Natural killer cell (primary cell): Measurements from ENCODE around the gene TGM2. TPM values are rescaled to one million over a fixed set of nuclear protein-coding genes. Genes with fewer than 3 reads are reported as not detected.

ENCODE experiments used
- ATAC-seq, 3 donors: fragments of 150-1000 bp in 2 of 3; fragments of 200-7000 bp in 1 of 3; cut with Tn5 transposase; 1 replicate in 1 of 3; 2 replicates in 2 of 3; pipeline ENCODE4 v1.10.0; 2021; ENCODE audit warnings: mild to moderate bottlenecking in 2 of 3, moderate library complexity in 2 of 3
- DNase-seq, 2 donors: peaks; one replicate each; pipeline versions ENCODE4 v3.0.0 to v3.0.0-alpha.2; 2013 to 2021; ENCODE audit warnings: mixed read lengths in 1 of 2
- H3K27ac ChIP-seq: one replicate; pipeline ENCODE4 v1.5.1; 2013; ENCODE audit warnings: mild to moderate bottlenecking, low read length
- H3K27me3 ChIP-seq: one replicate; pipeline ENCODE4 v1.6.1; 2013; ENCODE audit warnings: low read length; ENCODE audit not compliant: control insufficient read depth, insufficient read depth
- H3K36me3 ChIP-seq: one replicate; pipeline ENCODE4 v1.6.1; 2013; ENCODE audit warnings: low read length; ENCODE audit not compliant: control insufficient read depth, insufficient read depth
- H3K4me1 ChIP-seq: one replicate; pipeline ENCODE4 v1.6.1; 2013; ENCODE audit warnings: low read length; ENCODE audit not compliant: control insufficient read depth, insufficient read depth
- H3K4me3 ChIP-seq: one replicate; pipeline ENCODE4 v1.5.1; 2013; ENCODE audit warnings: low read length
- H3K9me3 ChIP-seq: one replicate; pipeline ENCODE4 v1.6.1; 2013; ENCODE audit warnings: low read length; ENCODE audit not compliant: control insufficient read depth, insufficient read depth
- H3K27ac Mint-ChIP-seq, 2 donors: one replicate each; pipeline ENCODE4 v1.8.0; 2022; ENCODE audit warnings: mild to moderate bottlenecking in 2 of 2, mixed read lengths in 2 of 2, moderate library complexity in 1 of 2
- H3K27me3 Mint-ChIP-seq, 2 donors: one replicate each; pipeline ENCODE4 v1.8.0; 2022; ENCODE audit warnings: low read depth in 2 of 2, mixed read lengths in 2 of 2
- H3K36me3 Mint-ChIP-seq: one replicate; pipeline ENCODE4 v1.8.0; 2022; ENCODE audit warnings: mixed read lengths
- H3K4me1 Mint-ChIP-seq, 2 donors: one replicate each; pipeline ENCODE4 v1.8.0; 2022; ENCODE audit warnings: mixed read lengths in 2 of 2
- H3K4me3 Mint-ChIP-seq: one replicate; pipeline ENCODE4 v1.8.0; 2022; ENCODE audit warnings: mild to moderate bottlenecking, moderate library complexity, mixed read lengths
- H3K9me3 Mint-ChIP-seq, 2 donors: one replicate each; pipeline ENCODE4 v1.8.0; 2022; ENCODE audit warnings: mixed read lengths in 2 of 2
- CTCF ChIP-seq: fragments of 200-600 bp; IDR thresholded peaks from one replicate; pipeline ENCODE4 v1.8.0; 2022; ENCODE audit warnings: antibody characterized with exemption
- WGBS: methylation state at CpG from one replicate; pipeline ENCODE4 v1.1.7; 2013; ENCODE audit warnings: missing lambda C conversion rate; ENCODE audit not compliant: insufficient coverage; 5-methylcytosine and 5-hydroxymethylcytosine counted together
- intact Hi-C: fragments of 100-400 bp; cut with micrococcal nuclease; formaldehyde crosslinking; loops from one replicate; pipeline ENCODE4 v1.14.2; 2022
- total RNA-seq, 4 donors: library from RNA; stranded (reverse); fragments of 120-200 nt in 1 of 4; gene quantifications; one replicate each; pipeline versions ENCODE4 v1.2.3 to v1.2.4, GENCODE V29; 2013 to 2022

TGM2 gene
- total RNA-seq, 3 donors from 2014 or later (not counting 1 experiment from before 2014, with no cell fraction given), result 0.33 TPM; not detected in 1

- no peak for TF ChIP-seq CTCF
- ATAC-seq (no peak), DNase-seq (no peak)
- H3K4me3 ChIP-seq, result no peak overlapping the region
- Mint-ChIP-seq H3K27ac (no peak overlapping the region), H3K9me3 (no peaks in the 10 kb centered on the region), H3K36me3 (no peaks in the 10 kb centered on the region), H3K4me3 (no peak overlapping the region), H3K27me3 (peaks cover 12 to 33% of the 10 kb centered on the region in 2 donors), H3K4me1 (no peaks in the 10 kb centered on the region)
- no peaks in the 10 kb centered on the region for H3K27me3 ChIP-seq
- no peak overlapping the region for H3K27ac ChIP-seq
- H3K36me3 ChIP-seq, result no peaks in the 10 kb centered on the region
- WGBS, result 74% methylated on average over 7 of the region's 7 CpGs
- H3K9me3 ChIP-seq, result no peaks in the 10 kb centered on the region
- intact Hi-C loops, result no loop called here
- no peaks in the 10 kb centered on the region for H3K4me1 ChIP-seq
Observed at GRCh38 chr20:38181207-38181801, 16.2 kb upstream of the TGM2 start.

- Histone ChIP-seq H3K27ac (no peak overlapping the region), H3K4me1 (no peaks in the 10 kb centered on the region), H3K4me3 (no peak overlapping the region), H3K9me3 (no peaks in the 10 kb centered on the region), H3K36me3 (no peaks in the 10 kb centered on the region), H3K27me3 (no peaks in the 10 kb centered on the region)
- ATAC-seq (no peak), DNase-seq (no peak)
- H3K36me3 Mint-ChIP-seq, result no peaks in the 10 kb centered on the region
- no peaks in the 10 kb centered on the region for H3K4me1 Mint-ChIP-seq
- no peak for TF ChIP-seq CTCF
- H3K4me3 Mint-ChIP-seq, result no peak overlapping the region
- intact Hi-C loops, result no loop called here
- H3K27ac Mint-ChIP-seq, result no peak overlapping the region
- peaks cover 12 to 29% of the 10 kb centered on the region in 2 donors for H3K27me3 Mint-ChIP-seq
- no peaks in the 10 kb centered on the region for H3K9me3 Mint-ChIP-seq
- WGBS, result 85% methylated on average over 4 of the region's 5 CpGs
Observed at GRCh38 chr20:38180781-38181180, 15.7 kb upstream of the TGM2 start.

GRCh38 chr20:38179846-38180245 lies 14.8 kb upstream of the TGM2 start:
- no peak for TF ChIP-seq CTCF
- no peak overlapping the region for H3K27ac ChIP-seq
- Mint-ChIP-seq H3K4me3 (no peak overlapping the region), H3K27me3 (peaks cover 12 to 23% of the 10 kb centered on the region in 2 donors), H3K36me3 (no peaks in the 10 kb centered on the region), H3K27ac (no peak overlapping the region), H3K4me1 (no peaks in the 10 kb centered on the region), H3K9me3 (no peaks in the 10 kb centered on the region)
- H3K36me3 ChIP-seq, result no peaks in the 10 kb centered on the region
- no peaks in the 10 kb centered on the region for H3K4me1 ChIP-seq
- H3K27me3 ChIP-seq, result no peaks in the 10 kb centered on the region
- ATAC-seq (no peak), DNase-seq (no peak)
- intact Hi-C loops, result no loop called here
- no peak overlapping the region for H3K4me3 ChIP-seq
- 83% methylated on average over 6 of the region's 6 CpGs for WGBS
- no peaks in the 10 kb centered on the region for H3K9me3 ChIP-seq

GRCh38 chr20:38178581-38178980 lies 13.5 kb upstream of the TGM2 start:
- no peak overlapping the region for H3K4me3 Mint-ChIP-seq
- Histone ChIP-seq H3K4me1 (no peaks in the 10 kb centered on the region), H3K4me3 (no peak overlapping the region), H3K9me3 (no peaks in the 10 kb centered on the region), H3K27me3 (no peaks in the 10 kb centered on the region), H3K27ac (no peak overlapping the region), H3K36me3 (no peaks in the 10 kb centered on the region)
- DNase-seq (no peak), ATAC-seq (no peak)
- H3K27me3 Mint-ChIP-seq, result peaks cover 9 to 28% of the 10 kb centered on the region in 2 donors
- 93% methylated on average over 4 of the region's 4 CpGs for WGBS
- no peaks in the 10 kb centered on the region for H3K36me3 Mint-ChIP-seq
- H3K27ac Mint-ChIP-seq, result no peak overlapping the region
- intact Hi-C loops, result no loop called here
- no peaks in the 10 kb centered on the region for H3K4me1 Mint-ChIP-seq
- no peak for TF ChIP-seq CTCF
- H3K9me3 Mint-ChIP-seq, result no peaks in the 10 kb centered on the region
